ENCODE data around the gene PRPF40A. TPM values are rescaled to one million over a fixed set of nuclear protein-coding genes. Genes with fewer than 3 reads are reported as not detected.
A peak's percentile ranks its signal among the peaks of the same experiment; 100 is the strongest.

Gene PRPF40A
- total RNA-seq, 2 experiments from 2014 or later = 148 to 154 TPM

DNA sequence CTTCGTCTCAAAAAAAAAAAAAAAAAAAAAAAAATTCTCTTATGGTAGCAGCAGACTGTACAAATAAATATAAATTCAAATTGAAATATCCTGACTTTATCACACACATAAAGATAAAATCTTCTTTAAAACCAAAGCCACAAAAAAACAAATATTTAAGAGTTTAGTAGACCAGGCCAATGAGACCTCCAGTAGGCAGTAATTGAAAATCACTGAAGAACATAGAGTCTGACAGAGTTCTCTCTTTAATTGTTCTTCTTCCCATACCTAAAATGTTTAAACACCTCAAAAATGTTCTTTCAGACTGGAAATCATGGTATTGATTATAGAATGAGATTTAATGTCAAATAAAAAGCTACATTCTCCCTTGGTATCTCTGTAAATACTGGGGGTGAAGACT lies 20.8 kb downstream of the PRPF40A start:
- H3K4me3 Mint-ChIP-seq = no peak overlapping the region
- no peaks in the 10 kb centered on the region for H3K27me3 Mint-ChIP-seq
- peaks cover 32% of the 10 kb centered on the region for H3K36me3 Mint-ChIP-seq
- peaks cover 4% of the 10 kb centered on the region for H3K9me3 Mint-ChIP-seq
- no peak for DNase-seq
- no peak overlapping the region for H3K27ac Mint-ChIP-seq
- H3K4me1 Mint-ChIP-seq = peaks cover 40% of the 10 kb centered on the region

DNA sequence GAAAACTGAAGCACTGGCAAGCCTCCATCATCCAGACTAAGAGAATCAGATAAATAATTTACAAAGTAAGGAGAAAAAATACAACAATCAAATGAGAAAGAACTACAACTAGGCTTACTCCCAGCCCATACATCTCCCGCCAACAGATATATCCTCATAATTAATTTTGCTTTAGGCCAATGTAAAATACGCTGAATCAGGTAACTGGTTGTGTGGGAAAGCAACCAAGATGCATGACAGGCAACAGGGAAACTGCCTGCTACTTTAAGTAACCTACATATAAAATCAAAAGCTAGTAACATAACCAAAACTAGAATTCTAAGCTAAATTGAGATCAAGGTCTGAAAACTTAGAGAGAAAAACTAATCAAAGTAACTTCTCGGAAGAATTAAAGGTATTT lies 21.5 kb downstream of the PRPF40A start:
- Mint-ChIP-seq H3K4me3 (no peak overlapping the region), H3K27ac (no peak overlapping the region), H3K4me1 (peaks cover 36% of the 10 kb centered on the region)

DNA sequence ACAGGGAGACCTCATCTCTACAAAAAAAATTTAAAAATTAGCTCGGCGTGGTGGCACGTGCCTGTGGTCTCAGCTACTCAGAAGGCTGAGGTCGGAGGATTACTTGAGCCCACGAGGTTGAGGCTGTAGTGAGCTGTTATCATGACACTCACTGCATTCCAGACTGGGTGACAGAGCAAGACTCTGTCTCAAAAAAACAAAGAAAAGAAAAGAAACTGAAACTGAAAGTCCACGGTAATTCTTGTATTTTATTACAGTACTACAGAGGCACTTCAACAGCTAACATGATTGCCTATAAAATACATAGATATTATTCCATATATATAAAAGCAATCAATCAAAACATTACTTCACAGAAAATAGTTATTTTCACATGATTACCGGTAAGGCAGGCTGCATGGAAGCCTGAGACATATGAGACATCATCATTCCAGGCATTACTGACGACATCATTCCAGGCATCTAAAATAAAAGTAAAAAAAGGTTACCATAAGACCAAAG lies 23.1 kb downstream of the PRPF40A start:
- Mint-ChIP-seq H3K4me3 (peak overlapping the region; percentile 65), H3K36me3 (peaks cover 17% of the 10 kb centered on the region), H3K27ac (peak overlapping the region; percentile 87), H3K27me3 (no peaks in the 10 kb centered on the region), H3K9me3 (no peaks in the 10 kb centered on the region), H3K4me1 (peaks cover 31% of the 10 kb centered on the region)
- peak; percentile 23 for DNase-seq

More for the DNA sequence above, 21.5 kb downstream of the PRPF40A start:
- H3K36me3 Mint-ChIP-seq = peaks cover 26% of the 10 kb centered on the region
- no peaks in the 10 kb centered on the region for H3K27me3 Mint-ChIP-seq
- no peaks in the 10 kb centered on the region for H3K9me3 Mint-ChIP-seq
- no peak for DNase-seq

DNA sequence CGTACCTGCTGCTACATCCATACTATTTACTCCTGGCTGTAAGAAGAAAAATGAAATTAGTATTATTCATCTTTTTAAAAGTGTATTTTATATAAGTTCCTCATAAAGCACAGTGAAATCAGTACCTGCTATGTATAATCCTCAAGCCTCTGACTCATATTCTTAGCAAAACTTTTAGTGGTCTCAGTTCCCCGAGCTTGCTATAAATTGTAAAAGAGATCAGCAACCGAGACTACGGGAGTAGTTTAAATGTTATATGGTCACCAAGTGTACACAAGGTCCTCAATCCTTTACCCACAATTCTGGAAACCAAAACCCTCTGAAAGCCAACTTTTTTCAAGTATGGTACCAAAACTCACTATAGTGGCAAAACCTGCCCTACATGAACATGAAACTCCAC lies 24.2 kb downstream of the PRPF40A start:
- no peaks in the 10 kb centered on the region for H3K27me3 Mint-ChIP-seq
- no peak for DNase-seq
- peaks cover 20% of the 10 kb centered on the region for H3K36me3 Mint-ChIP-seq
- H3K4me3 Mint-ChIP-seq = no peak overlapping the region
- no peaks in the 10 kb centered on the region for H3K9me3 Mint-ChIP-seq
- no peak overlapping the region for H3K27ac Mint-ChIP-seq
- H3K4me1 Mint-ChIP-seq = peaks cover 26% of the 10 kb centered on the region

DNA sequence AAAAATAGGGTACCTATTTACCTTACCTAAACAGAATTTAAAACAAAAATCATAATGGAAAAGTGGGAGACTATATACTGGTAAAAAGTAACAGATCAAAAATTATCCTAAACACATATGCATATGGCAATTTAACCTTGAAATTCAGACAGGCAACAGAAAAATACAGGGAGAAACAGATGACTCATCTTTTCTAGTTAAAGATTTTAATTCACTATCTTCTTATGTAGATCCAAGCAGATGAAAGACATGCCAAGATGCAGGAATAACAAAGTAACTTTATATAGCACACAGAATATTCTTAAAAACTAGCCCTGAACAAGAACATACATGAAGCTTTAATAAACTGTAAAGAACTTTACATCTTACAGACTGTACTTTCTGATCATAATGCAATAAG lies 30.9 kb downstream of the PRPF40A start:
- H3K4me1 Mint-ChIP-seq = peaks cover 24% of the 10 kb centered on the region
- H3K27ac Mint-ChIP-seq = no peak overlapping the region
- no peak for DNase-seq
- H3K27me3 Mint-ChIP-seq = no peaks in the 10 kb centered on the region
- H3K4me3 Mint-ChIP-seq = no peak overlapping the region
- H3K36me3 Mint-ChIP-seq = peaks cover 25% of the 10 kb centered on the region
- H3K9me3 Mint-ChIP-seq = no peaks in the 10 kb centered on the region

GRCh38 chr2:152683400-152683799 lies 33.9 kb downstream of the PRPF40A start:
- Mint-ChIP-seq H3K9me3 (no peaks in the 10 kb centered on the region), H3K27me3 (no peaks in the 10 kb centered on the region), H3K4me3 (no peak overlapping the region), H3K36me3 (peaks cover 33% of the 10 kb centered on the region), H3K27ac (no peak overlapping the region), H3K4me1 (peaks cover 24% of the 10 kb centered on the region)
- DNase-seq = no peak

GRCh38 chr2:152682663-152683062 lies 34.6 kb downstream of the PRPF40A start:
- Mint-ChIP-seq H3K9me3 (no peaks in the 10 kb centered on the region), H3K27ac (no peak overlapping the region), H3K27me3 (no peaks in the 10 kb centered on the region), H3K4me1 (peaks cover 24% of the 10 kb centered on the region), H3K4me3 (no peak overlapping the region), H3K36me3 (peaks cover 30% of the 10 kb centered on the region)
- no peak for DNase-seq

DNA sequence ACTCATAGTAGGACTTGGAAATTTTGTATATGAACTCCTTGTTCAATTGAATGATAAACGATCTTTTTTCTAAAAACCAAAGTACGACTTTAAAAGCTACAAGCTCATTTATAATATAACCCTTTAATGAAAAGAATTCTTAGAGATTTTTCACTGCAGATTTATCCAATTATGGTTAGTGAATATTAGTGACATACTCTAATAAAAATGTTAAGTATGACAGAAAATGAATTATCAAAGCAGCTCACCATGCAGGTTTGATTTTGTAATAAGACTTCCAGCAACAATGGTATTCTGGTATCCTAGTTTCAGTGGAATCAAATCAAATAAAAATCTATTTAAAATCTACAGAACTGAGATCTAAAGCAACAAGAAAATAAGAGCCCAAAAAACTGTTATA lies 38.5 kb downstream of the PRPF40A start:
- no peak overlapping the region for H3K27ac Mint-ChIP-seq
- peaks cover 4% of the 10 kb centered on the region for H3K4me1 Mint-ChIP-seq
- H3K9me3 Mint-ChIP-seq = no peaks in the 10 kb centered on the region
- H3K27me3 Mint-ChIP-seq = no peaks in the 10 kb centered on the region
- DNase-seq = no peak
- H3K36me3 Mint-ChIP-seq = peaks cover 14% of the 10 kb centered on the region
- no peak overlapping the region for H3K4me3 Mint-ChIP-seq

DNA sequence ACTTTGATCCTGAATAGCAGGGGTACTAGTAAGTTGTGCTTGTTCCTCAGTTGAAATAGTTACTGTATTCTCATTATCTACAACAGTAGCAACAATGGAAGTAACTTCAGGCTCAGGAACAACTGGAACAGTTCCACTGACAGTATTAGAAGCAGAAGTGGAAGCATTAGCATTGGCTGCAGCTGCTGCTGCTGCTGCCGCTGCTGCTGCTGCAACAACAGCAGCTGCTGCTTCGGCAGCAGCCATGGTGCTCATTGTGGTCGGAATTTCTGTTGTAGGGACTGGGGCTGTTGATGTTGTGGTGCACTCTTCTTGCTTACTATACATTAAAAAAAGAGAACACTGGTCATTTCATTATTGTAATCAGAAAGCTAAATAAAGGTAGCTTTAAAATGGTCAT lies 40.8 kb downstream of the PRPF40A start:
- Mint-ChIP-seq H3K4me3 (no peak overlapping the region), H3K4me1 (no peaks in the 10 kb centered on the region), H3K36me3 (peaks cover 18% of the 10 kb centered on the region), H3K9me3 (no peaks in the 10 kb centered on the region), H3K27ac (no peak overlapping the region), H3K27me3 (no peaks in the 10 kb centered on the region)
- no peak for DNase-seq

DNA sequence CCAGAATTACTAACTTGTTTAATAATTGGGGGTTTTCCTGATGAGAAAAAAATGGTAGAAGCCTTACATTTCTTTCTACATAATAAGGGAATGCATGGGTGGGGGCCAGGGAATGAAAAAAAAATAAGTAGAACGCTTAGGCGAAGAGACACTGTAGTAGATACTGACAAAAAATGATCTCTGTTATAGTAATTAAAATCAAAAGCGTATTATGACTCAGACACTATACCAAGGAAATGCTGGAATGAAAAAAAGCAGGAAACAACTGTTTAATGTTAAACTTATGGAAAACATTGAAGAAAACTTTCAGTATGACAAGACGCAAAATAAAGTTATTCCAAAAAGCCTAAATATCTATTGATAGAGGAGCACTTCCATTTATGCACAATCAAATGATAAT lies 42.9 kb downstream of the PRPF40A start:
- Mint-ChIP-seq H3K9me3 (no peaks in the 10 kb centered on the region), H3K27ac (no peak overlapping the region), H3K4me1 (no peaks in the 10 kb centered on the region), H3K27me3 (no peaks in the 10 kb centered on the region), H3K4me3 (no peak overlapping the region), H3K36me3 (peaks cover 16% of the 10 kb centered on the region)
- DNase-seq = no peak

GRCh38 chr2:152664725-152665124 lies 52.5 kb downstream of the PRPF40A start:
- Mint-ChIP-seq H3K9me3 (no peaks in the 10 kb centered on the region), H3K27ac (no peak overlapping the region), H3K27me3 (no peaks in the 10 kb centered on the region), H3K36me3 (peaks cover 28% of the 10 kb centered on the region), H3K4me3 (no peak overlapping the region), H3K4me1 (no peaks in the 10 kb centered on the region)
- DNase-seq = no peak

DNA sequence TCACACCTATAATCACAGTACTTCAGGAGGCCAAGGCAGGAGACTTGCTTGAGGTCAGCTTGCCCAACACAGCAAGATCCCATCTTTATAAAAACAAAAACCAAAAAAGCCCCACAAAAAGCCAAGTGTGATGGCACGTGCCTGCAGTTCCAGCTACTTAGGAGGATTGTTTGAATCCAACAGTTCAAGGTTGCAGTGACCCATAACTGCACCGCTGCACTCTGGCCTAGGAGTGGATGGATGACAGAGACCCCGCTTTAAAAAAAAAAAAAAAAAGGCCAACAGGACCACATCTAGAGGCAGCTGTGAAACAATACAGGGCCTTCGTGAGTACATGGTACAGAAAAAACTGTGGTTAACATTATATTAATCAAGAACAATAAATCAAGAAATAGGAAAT lies 56.2 kb downstream of the PRPF40A start:
- H3K4me3 Mint-ChIP-seq = no peak overlapping the region
- no peak for DNase-seq
- no peaks in the 10 kb centered on the region for H3K9me3 Mint-ChIP-seq
- H3K4me1 Mint-ChIP-seq = peaks cover 13% of the 10 kb centered on the region
- no peaks in the 10 kb centered on the region for H3K27me3 Mint-ChIP-seq
- H3K36me3 Mint-ChIP-seq = peaks cover 31% of the 10 kb centered on the region
- H3K27ac Mint-ChIP-seq = no peak overlapping the region

GRCh38 chr2:152658221-152658620 lies 59.0 kb downstream of the PRPF40A start:
- peaks cover 25% of the 10 kb centered on the region for H3K36me3 Mint-ChIP-seq
- H3K27ac Mint-ChIP-seq = no peak overlapping the region
- no peak overlapping the region for H3K4me3 Mint-ChIP-seq

GRCh38 chr2:152657043-152657442 lies 60.2 kb downstream of the PRPF40A start:
- peaks cover 14% of the 10 kb centered on the region for H3K4me1 Mint-ChIP-seq
- peaks cover 23% of the 10 kb centered on the region for H3K36me3 Mint-ChIP-seq
- DNase-seq = no peak
- H3K27ac Mint-ChIP-seq = peak overlapping the region; percentile 73
- H3K4me3 Mint-ChIP-seq = no peak overlapping the region
- no peaks in the 10 kb centered on the region for H3K27me3 Mint-ChIP-seq
- H3K9me3 Mint-ChIP-seq = no peaks in the 10 kb centered on the region

More at GRCh38 chr2:152658221-152658620, 59.0 kb downstream of the PRPF40A start:
- Mint-ChIP-seq H3K27me3 (no peaks in the 10 kb centered on the region), H3K4me1 (peaks cover 14% of the 10 kb centered on the region), H3K9me3 (no peaks in the 10 kb centered on the region)
- no peak for DNase-seq

- DNase-seq = no peak
- no peaks in the 10 kb centered on the region for H3K27me3 Mint-ChIP-seq
- peaks cover 20% of the 10 kb centered on the region for H3K36me3 Mint-ChIP-seq
- peaks cover 14% of the 10 kb centered on the region for H3K4me1 Mint-ChIP-seq
- H3K27ac Mint-ChIP-seq = peak overlapping the region; percentile 76
- no peaks in the 10 kb centered on the region for H3K9me3 Mint-ChIP-seq
- no peak overlapping the region for H3K4me3 Mint-ChIP-seq
Observed at GRCh38 chr2:152655880-152656279, 61.4 kb downstream of the PRPF40A start.

- Mint-ChIP-seq H3K4me1 (peaks cover 9% of the 10 kb centered on the region), H3K9me3 (no peaks in the 10 kb centered on the region), H3K4me3 (no peak overlapping the region), H3K36me3 (peaks cover 9% of the 10 kb centered on the region), H3K27ac (no peak overlapping the region), H3K27me3 (no peaks in the 10 kb centered on the region)
- DNase-seq = no peak
Observed at GRCh38 chr2:152651834-152652233, 65.4 kb downstream of the PRPF40A start.

Data from activated naive CD8-positive, alpha-beta T cell treated with anti-CD3 and anti-CD28 coated beads for 36 hours (primary cell).